HL-60 (cell line): ENCODE results near the gene NCF4.

ENCODE experiments used
- DNase-seq, 2 experiments: peaks; one replicate each; pipeline ENCODE4 v3.0.0-alpha.2; 2010 to 2020; ENCODE audit warnings: low read depth in 1 of 2, low spot score in 1 of 2
- H3K27ac ChIP-seq: fragments of 250-450 bp; sonication (Bioruptor Pico); replicated peaks from 2 replicates; pipeline ENCODE4 v1.5.1; 2020; ENCODE audit warnings: mild to moderate bottlenecking, moderate library complexity
- H3K27me3 ChIP-seq: fragments of 250-450 bp; sonication (Bioruptor Pico); 2 replicates; pipeline ENCODE4 v1.5.1; 2021; ENCODE audit warnings: mild to moderate bottlenecking, moderate library complexity; ENCODE audit not compliant: insufficient read depth, poor library complexity, severe bottlenecking
- H3K4me3 ChIP-seq: replicated peaks from 2 replicates; pipeline ENCODE4 v1.5.1; 2011; ENCODE audit warnings: mild to moderate bottlenecking, control low read depth, low read length; ENCODE audit not compliant: insufficient read depth
- GABPA ChIP-seq: IDR thresholded peaks from 2 replicates; pipeline ENCODE4 v1.6.1; 2012; ENCODE audit warnings: low read depth
- POLR2AphosphoS5 ChIP-seq: IDR thresholded peaks from 2 replicates; pipeline ENCODE4 v1.6.1; 2012; ENCODE audit warnings: low read depth
- SPI1 ChIP-seq: IDR thresholded peaks from 2 replicates; pipeline ENCODE4 v1.6.1; 2012; ENCODE audit warnings: low read depth, mild to moderate bottlenecking, borderline replicate concordance
- TF ChIP-seq, protein P1 (sequence below): IDR thresholded peaks from 2 replicates; pipeline ENCODE4 v1.6.1; 2012; ENCODE audit warnings: low read depth; ENCODE audit not compliant: insufficient replicate concordance
- TF ChIP-seq, protein P2 (sequence below): IDR thresholded peaks from one replicate; pipeline ENCODE4 v1.5.1; 2011; ENCODE audit warnings: low read length, control low read depth, inconsistent platforms; ENCODE audit not compliant: insufficient read depth

NCF4 gene

DNA sequence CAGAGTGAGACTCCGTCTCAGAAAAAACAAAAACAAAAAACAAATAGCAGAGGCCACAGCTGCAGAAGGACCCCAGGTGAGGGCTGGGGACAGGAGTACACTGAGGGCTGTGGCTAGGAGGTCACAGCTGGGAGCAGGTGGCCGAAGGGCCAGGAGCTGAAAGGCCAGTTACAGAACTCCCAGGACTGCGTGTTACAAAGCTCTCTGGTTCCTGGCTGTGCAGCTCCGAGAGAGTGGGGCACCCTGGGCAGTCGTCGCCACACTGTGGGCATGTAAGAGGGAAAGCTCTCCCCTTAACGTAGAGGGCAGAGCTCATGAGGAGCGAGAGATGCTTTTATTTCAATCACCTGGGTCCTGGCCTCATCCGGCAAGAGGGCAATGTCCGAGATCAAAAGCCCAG is 10.1 kb upstream of the NCF4 start:
- H3K27ac ChIP-seq = no peak overlapping the region
- no peak for DNase-seq
- no peak overlapping the region for H3K4me3 ChIP-seq
- TF ChIP-seq POLR2AphosphoS5 = no peak
- TF ChIP-seq GABPA = no peak
- TF ChIP-seq, protein P1, sequence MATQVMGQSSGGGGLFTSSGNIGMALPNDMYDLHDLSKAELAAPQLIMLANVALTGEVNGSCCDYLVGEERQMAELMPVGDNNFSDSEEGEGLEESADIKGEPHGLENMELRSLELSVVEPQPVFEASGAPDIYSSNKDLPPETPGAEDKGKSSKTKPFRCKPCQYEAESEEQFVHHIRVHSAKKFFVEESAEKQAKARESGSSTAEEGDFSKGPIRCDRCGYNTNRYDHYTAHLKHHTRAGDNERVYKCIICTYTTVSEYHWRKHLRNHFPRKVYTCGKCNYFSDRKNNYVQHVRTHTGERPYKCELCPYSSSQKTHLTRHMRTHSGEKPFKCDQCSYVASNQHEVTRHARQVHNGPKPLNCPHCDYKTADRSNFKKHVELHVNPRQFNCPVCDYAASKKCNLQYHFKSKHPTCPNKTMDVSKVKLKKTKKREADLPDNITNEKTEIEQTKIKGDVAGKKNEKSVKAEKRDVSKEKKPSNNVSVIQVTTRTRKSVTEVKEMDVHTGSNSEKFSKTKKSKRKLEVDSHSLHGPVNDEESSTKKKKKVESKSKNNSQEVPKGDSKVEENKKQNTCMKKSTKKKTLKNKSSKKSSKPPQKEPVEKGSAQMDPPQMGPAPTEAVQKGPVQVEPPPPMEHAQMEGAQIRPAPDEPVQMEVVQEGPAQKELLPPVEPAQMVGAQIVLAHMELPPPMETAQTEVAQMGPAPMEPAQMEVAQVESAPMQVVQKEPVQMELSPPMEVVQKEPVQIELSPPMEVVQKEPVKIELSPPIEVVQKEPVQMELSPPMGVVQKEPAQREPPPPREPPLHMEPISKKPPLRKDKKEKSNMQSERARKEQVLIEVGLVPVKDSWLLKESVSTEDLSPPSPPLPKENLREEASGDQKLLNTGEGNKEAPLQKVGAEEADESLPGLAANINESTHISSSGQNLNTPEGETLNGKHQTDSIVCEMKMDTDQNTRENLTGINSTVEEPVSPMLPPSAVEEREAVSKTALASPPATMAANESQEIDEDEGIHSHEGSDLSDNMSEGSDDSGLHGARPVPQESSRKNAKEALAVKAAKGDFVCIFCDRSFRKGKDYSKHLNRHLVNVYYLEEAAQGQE = no peak
- TF ChIP-seq, protein P2, sequence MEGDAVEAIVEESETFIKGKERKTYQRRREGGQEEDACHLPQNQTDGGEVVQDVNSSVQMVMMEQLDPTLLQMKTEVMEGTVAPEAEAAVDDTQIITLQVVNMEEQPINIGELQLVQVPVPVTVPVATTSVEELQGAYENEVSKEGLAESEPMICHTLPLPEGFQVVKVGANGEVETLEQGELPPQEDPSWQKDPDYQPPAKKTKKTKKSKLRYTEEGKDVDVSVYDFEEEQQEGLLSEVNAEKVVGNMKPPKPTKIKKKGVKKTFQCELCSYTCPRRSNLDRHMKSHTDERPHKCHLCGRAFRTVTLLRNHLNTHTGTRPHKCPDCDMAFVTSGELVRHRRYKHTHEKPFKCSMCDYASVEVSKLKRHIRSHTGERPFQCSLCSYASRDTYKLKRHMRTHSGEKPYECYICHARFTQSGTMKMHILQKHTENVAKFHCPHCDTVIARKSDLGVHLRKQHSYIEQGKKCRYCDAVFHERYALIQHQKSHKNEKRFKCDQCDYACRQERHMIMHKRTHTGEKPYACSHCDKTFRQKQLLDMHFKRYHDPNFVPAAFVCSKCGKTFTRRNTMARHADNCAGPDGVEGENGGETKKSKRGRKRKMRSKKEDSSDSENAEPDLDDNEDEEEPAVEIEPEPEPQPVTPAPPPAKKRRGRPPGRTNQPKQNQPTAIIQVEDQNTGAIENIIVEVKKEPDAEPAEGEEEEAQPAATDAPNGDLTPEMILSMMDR = no peak
- TF ChIP-seq SPI1 = no peak
- H3K27me3 ChIP-seq = no peaks in the 10 kb centered on the region

DNA sequence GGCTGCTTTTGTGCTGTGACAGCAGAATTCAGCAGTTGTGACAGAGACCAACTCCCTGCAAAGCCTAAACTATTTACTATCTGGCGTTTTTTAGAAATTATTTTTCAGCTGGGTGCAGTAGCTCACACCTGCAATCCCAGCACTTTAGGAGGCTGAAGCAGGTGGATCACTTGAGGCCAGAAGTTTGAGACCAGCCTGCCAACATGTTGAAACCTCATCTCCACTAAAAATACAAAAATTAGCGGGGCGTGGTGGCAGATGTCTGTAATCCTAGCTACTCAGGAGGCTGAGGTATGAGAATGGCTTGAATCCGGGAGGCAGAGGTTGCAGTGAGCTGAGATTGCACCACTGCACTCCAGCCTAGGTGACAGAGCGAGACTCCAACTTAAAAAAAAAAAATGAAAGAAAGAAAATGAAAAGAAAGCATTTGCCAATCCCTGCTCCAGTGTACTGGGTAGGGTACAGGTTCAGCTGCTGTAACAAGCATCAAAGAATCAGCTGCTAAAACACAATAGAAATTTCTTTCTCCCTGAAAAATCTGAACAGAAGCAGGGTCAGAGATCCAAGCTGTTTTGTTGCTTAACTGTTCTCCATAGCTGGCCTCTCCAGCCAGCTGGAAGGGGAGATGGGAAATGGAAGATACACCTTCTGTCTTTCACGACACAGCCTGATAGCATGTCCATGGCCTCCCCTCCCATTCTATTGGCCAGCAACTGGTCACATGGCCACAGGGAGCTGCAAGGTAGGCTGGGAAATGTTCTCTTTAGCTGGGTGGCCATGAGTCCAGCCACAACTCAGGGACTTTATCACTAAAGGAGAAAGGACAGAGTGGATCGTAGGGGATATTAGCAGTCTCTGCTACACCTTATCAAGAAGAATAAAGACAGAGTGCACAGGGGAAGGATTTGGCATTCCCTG is 8.5 kb upstream of the NCF4 start:
- Histone ChIP-seq H3K27me3 (no peaks in the 10 kb centered on the region), H3K27ac (no peak overlapping the region), H3K4me3 (no peak overlapping the region)
- no peak for TF ChIP-seq POLR2AphosphoS5
- TF ChIP-seq SPI1 = no peak
- TF ChIP-seq GABPA = no peak
- TF ChIP-seq, protein P2 = no peak
- TF ChIP-seq, protein P1 = no peak
- DNase-seq = no peak

DNA sequence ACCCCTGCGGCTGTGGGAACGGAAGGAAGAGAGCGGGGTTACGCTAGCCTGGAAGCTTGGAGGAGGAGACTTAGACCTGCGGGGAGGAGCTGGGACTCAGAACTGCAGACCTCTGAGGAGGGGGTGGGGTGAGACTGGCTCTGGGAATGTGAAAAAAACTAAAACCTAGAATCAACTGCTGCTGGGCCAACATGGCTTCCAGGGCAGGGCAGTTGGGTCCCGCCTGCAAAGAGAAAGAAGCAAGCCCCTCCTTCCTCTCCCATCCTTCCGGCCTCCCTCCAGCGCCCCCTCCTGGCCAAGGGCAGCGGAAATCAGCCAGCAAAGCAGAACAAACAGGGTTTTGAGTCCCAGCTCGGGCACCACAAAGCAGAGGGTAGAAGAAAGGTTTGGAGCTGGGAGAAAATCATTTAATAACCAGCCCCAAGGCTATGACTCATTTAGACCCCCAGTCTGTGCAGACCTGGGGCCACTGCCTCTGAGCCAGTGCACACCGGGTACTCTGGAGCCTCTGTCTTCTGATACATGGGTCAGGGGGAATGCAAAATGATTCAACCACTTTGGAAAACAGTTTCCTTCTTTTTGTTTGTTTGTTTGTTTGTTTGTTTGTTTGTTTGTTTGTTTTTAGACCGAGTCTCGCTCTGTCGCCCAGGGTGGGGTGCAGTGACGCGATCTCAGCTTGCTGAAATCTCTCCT is 7.3 kb upstream of the NCF4 start:
- no peaks in the 10 kb centered on the region for H3K27me3 ChIP-seq
- H3K27ac ChIP-seq = peak overlapping the region; percentile 77
- DNase-seq = peak; percentile 66 to 95
- peak; percentile 55 for TF ChIP-seq GABPA
- TF ChIP-seq, protein P1 = no peak
- TF ChIP-seq, protein P2 = peak; percentile 91
- TF ChIP-seq SPI1 = peak; percentile 52; the same call in 1 of the 2 replicates
- no peak overlapping the region for H3K4me3 ChIP-seq
